ENCODE data around the gene MS4A18. TPM values are rescaled to one million over a fixed set of nuclear protein-coding genes. Genes with fewer than 3 reads are reported as not detected.

MS4A18 gene
- total and polyA plus RNA-seq, 9 donors: not detected

DNA sequence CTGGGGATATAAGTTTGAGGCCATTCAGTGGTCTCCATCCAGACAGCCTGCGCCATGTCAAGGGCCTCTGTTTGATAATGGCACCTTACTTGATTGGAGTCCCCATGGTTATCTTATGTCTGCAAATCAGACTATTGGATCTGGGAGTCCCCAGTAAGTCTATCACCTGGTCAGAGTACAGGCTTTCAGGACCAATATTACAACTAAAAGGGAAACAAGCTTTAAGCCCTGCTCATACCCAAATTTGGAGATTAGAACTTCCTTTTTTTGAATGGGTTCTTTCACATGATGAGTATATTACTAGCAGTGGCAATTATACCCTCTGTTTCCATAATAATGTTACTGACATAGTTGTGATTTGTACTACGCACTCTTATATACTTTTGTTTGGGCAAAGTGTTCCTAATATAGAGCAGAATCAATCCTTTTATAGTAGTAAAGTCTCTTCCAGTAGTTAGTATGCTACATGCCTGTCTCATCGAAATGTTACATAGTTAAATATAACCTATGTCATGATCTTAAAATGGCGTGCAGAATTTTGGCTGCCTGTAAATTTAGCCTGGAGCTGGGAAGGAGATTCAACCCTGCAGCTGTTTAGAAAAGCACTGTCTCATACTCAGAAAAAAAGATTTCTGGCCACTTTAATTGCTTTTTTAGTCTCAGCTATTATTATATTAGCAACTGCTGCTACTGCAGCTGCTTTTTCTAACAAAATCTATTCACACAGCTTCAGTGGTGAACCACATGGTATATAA, 37.1 kb downstream of the MS4A18 start:
- H3K27me3 ChIP-seq: no peaks in the 10 kb centered on the region
- H3K4me1 ChIP-seq (ENCODE audit: insufficient read depth): no peaks in the 10 kb centered on the region
- no peak overlapping the region for H3K27ac ChIP-seq
- WGBS, 3 donors: 62 to 72% (median 63%) methylated on average over 4 of the region's 4 CpGs
- H3K4me3 ChIP-seq: no peak overlapping the region
- intact Hi-C loops (cut with DNase I): no loop called here
- TF ChIP-seq, protein P1, sequence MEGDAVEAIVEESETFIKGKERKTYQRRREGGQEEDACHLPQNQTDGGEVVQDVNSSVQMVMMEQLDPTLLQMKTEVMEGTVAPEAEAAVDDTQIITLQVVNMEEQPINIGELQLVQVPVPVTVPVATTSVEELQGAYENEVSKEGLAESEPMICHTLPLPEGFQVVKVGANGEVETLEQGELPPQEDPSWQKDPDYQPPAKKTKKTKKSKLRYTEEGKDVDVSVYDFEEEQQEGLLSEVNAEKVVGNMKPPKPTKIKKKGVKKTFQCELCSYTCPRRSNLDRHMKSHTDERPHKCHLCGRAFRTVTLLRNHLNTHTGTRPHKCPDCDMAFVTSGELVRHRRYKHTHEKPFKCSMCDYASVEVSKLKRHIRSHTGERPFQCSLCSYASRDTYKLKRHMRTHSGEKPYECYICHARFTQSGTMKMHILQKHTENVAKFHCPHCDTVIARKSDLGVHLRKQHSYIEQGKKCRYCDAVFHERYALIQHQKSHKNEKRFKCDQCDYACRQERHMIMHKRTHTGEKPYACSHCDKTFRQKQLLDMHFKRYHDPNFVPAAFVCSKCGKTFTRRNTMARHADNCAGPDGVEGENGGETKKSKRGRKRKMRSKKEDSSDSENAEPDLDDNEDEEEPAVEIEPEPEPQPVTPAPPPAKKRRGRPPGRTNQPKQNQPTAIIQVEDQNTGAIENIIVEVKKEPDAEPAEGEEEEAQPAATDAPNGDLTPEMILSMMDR (IDR thresholded peaks at IDR 0.05): no peak
- TF ChIP-seq POLR2A (IDR thresholded peaks at IDR 0.05) (no peak), EP300 (IDR thresholded peaks at IDR 0.05) (no peak)
- H3K36me3 ChIP-seq: no peaks in the 10 kb centered on the region
- no peaks in the 10 kb centered on the region for H3K9me3 ChIP-seq
- DNase-seq: no peak

- TF ChIP-seq POLR2A (IDR thresholded peaks at IDR 0.05): no peak
- TF ChIP-seq EP300 (IDR thresholded peaks at IDR 0.05): no peak
- TF ChIP-seq, protein P1 (IDR thresholded peaks at IDR 0.05): no peak
- no peak overlapping the region for H3K27ac ChIP-seq
- H3K27me3 ChIP-seq: no peaks in the 10 kb centered on the region
- no peak for DNase-seq
- intact Hi-C loops (cut with DNase I): no loop called here
- H3K4me3 ChIP-seq: no peak overlapping the region
- no peaks in the 10 kb centered on the region for H3K4me1 ChIP-seq (ENCODE audit: insufficient read depth)
- WGBS, 3 donors: 70 to 83% (median 73%) methylated on average over 11 of the region's 11 CpGs
- no peaks in the 10 kb centered on the region for H3K36me3 ChIP-seq
- no peaks in the 10 kb centered on the region for H3K9me3 ChIP-seq
These were observed 38.6 kb downstream of the MS4A18 start for GRCh38 chr11:60762851-60763691.

GRCh38 chr11:60763692-60764369, 39.3 kb downstream of the MS4A18 start:
- TF ChIP-seq EP300 (IDR thresholded peaks at IDR 0.05): no peak
- no peak for TF ChIP-seq POLR2A (IDR thresholded peaks at IDR 0.05)
- TF ChIP-seq, protein P1 (IDR thresholded peaks at IDR 0.05): no peak
- Histone ChIP-seq H3K36me3 (no peaks in the 10 kb centered on the region), H3K4me3 (no peak overlapping the region), H3K27ac (no peak overlapping the region), H3K9me3 (no peaks in the 10 kb centered on the region), H3K27me3 (no peaks in the 10 kb centered on the region), H3K4me1 (ENCODE audit: insufficient read depth) (no peaks in the 10 kb centered on the region)
- intact Hi-C loops (cut with DNase I): no loop called here
- 86 to 94% (median 90%) methylated on average over 11 of the region's 11 CpGs for WGBS, 3 donors
- DNase-seq: no peak

DNA sequence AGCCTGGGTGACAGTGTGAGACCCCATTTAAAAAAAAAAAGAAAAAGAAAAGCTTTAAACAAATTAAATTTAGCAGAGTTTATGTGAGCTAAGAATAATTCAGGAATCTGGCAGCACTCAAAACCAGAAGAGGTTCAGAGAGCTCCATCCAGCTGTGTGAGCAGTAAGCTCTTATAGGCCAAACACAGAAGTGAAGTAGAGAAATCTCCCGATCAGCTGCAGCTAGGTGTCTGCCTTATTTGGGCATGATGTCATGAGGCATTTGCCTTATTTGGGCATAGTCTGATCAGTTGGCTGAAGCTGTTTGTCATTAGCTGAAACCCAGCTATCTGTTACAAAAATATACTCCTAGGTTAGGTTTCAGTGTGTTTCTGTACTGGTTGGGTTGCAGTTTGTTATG, 40.4 kb downstream of the MS4A18 start:
- intact Hi-C loops (cut with DNase I): no loop called here
- H3K9me3 ChIP-seq: no peaks in the 10 kb centered on the region
- DNase-seq: no peak
- no peaks in the 10 kb centered on the region for H3K36me3 ChIP-seq
- no peak overlapping the region for H3K4me3 ChIP-seq
- no peaks in the 10 kb centered on the region for H3K27me3 ChIP-seq
- H3K4me1 ChIP-seq (ENCODE audit: insufficient read depth): no peaks in the 10 kb centered on the region
- no peak overlapping the region for H3K27ac ChIP-seq
- TF ChIP-seq POLR2A (IDR thresholded peaks at IDR 0.05) (no peak), EP300 (IDR thresholded peaks at IDR 0.05) (no peak)
- TF ChIP-seq, protein P1 (IDR thresholded peaks at IDR 0.05): no peak
- 21 to 48% (median 34%) methylated on average over 1 of the region's 1 CpG for WGBS, 3 donors

All from ovary (tissue), 9 donors.